WTC11 (cell line): ENCODE measurements around the gene PRKX. TPM values are rescaled to one million over a fixed set of nuclear protein-coding genes. Genes with fewer than 3 reads are reported as not detected.

Source experiments
- ATAC-seq: fragments of 200-7000 bp; cut with Tn5 transposase; 2 replicates; pipeline ENCODE4 v1.10.0; 2021; ENCODE audit warnings: mild to moderate bottlenecking, moderate library complexity
- CTCF ChIA-PET: fragments of 300-600 bp; sonication (Branson Sonifier 250); formaldehyde crosslinking; loops from one replicate; lab custom pipeline; 2021; ENCODE audit warnings: antibody characterized with exemption; lab: Charles Lee
- POLR2A ChIA-PET: fragments of 350-600 bp; sonication (Branson Sonifier 250); formaldehyde crosslinking; loops from one replicate; lab custom pipeline; 2021; ENCODE audit warnings: antibody characterized with exemption; lab: Charles Lee
- DNase-seq: peaks from one replicate; pipeline ENCODE4 v3.0.0; 2021; ENCODE audit warnings: low spot score
- H3K27ac Mint-ChIP-seq: 2 replicates; pipeline ENCODE4 v1.8.0; 2021; ENCODE audit warnings: mixed read lengths
- H3K27me3 Mint-ChIP-seq: 2 replicates; pipeline ENCODE4 v1.8.0; 2021; ENCODE audit warnings: low read depth, mild to moderate bottlenecking, moderate library complexity, mixed read lengths
- H3K36me3 Mint-ChIP-seq: 2 replicates; pipeline ENCODE4 v1.8.0; 2021; ENCODE audit warnings: mixed read lengths
- H3K4me1 Mint-ChIP-seq: 2 replicates; pipeline ENCODE4 v1.8.0; 2022; ENCODE audit warnings: mixed read lengths
- H3K4me3 Mint-ChIP-seq: 2 replicates; pipeline ENCODE4 v1.8.0; 2021; ENCODE audit warnings: mild to moderate bottlenecking, moderate library complexity, mixed read lengths
- H3K9me3 Mint-ChIP-seq: 2 replicates; pipeline ENCODE4 v1.8.0; 2021; ENCODE audit warnings: mixed read lengths
- AFF4 ChIP-seq: sonication (generic); formaldehyde crosslinking; IDR thresholded peaks from 2 replicates; pipeline ENCODE4 v1.8.1; 2023; ENCODE audit warnings: mild to moderate bottlenecking, missing genetic modification reagents, borderline replicate concordance
- ATF2 ChIP-seq: sonication (generic); formaldehyde crosslinking; IDR thresholded peaks from 2 replicates; pipeline ENCODE4 v1.8.1; 2022; ENCODE audit warnings: low read depth, missing genetic modification reagents, borderline replicate concordance
- CBFB ChIP-seq: sonication (generic); formaldehyde crosslinking; IDR thresholded peaks from 2 replicates; pipeline ENCODE4 v1.8.1; 2022; ENCODE audit warnings: mild to moderate bottlenecking, low read depth, missing genetic modification reagents
- EMX1 ChIP-seq: fragments of 250-450 bp; sonication (Bioruptor Pico); IDR thresholded peaks from 2 replicates; pipeline ENCODE4 v1.8.0; 2021; ENCODE audit warnings: mild to moderate bottlenecking
- ERG ChIP-seq: fragments of 250-450 bp; sonication (Bioruptor Pico); IDR thresholded peaks from 2 replicates; pipeline ENCODE4 v1.8.0; 2021; ENCODE audit warnings: mild to moderate bottlenecking
- ESRRA ChIP-seq: sonication (generic); formaldehyde crosslinking; IDR thresholded peaks from 2 replicates; pipeline ENCODE4 v1.8.1; 2022; ENCODE audit warnings: mild to moderate bottlenecking, missing genetic modification reagents, borderline replicate concordance
- JUN ChIP-seq: sonication (generic); formaldehyde crosslinking; IDR thresholded peaks from 2 replicates; pipeline ENCODE4 v1.8.0; 2023; ENCODE audit warnings: mild to moderate bottlenecking, missing genetic modification reagents
- MAX ChIP-seq: sonication (generic); formaldehyde crosslinking; IDR thresholded peaks from 2 replicates; pipeline ENCODE4 v1.8.0; 2022; ENCODE audit warnings: mild to moderate bottlenecking, missing genetic modification reagents
- NFE2L1 ChIP-seq: sonication (generic); formaldehyde crosslinking; IDR thresholded peaks from 2 replicates; pipeline ENCODE4 v1.8.1; 2023; ENCODE audit warnings: missing genetic modification reagents
- NR3C1 ChIP-seq: sonication (generic); formaldehyde crosslinking; conservative IDR thresholded peaks from 2 replicates; pipeline ENCODE4 v1.8.1; 2023; ENCODE audit warnings: low read depth, mild to moderate bottlenecking, missing genetic modification reagents
- SMAD3 ChIP-seq: sonication (generic); formaldehyde crosslinking; IDR thresholded peaks from 2 replicates; pipeline ENCODE4 v1.8.0; 2022; ENCODE audit warnings: missing genetic modification reagents, mild to moderate bottlenecking, borderline replicate concordance
- SOX15 ChIP-seq: fragments of 250-450 bp; sonication (Bioruptor Pico); IDR thresholded peaks from 2 replicates; pipeline ENCODE4 v1.9.0; 2021; ENCODE audit warnings: mild to moderate bottlenecking
- TP53 ChIP-seq: sonication (generic); formaldehyde crosslinking; IDR thresholded peaks from 2 replicates; pipeline ENCODE4 v1.8.1; 2023; ENCODE audit warnings: mild to moderate bottlenecking, missing genetic modification reagents
- ZNF232 ChIP-seq: sonication (generic); formaldehyde crosslinking; IDR thresholded peaks from 2 replicates; pipeline ENCODE4 v1.8.0; 2022; ENCODE audit warnings: mild to moderate bottlenecking, missing genetic modification reagents
- ZNF317 ChIP-seq: sonication (generic); formaldehyde crosslinking; IDR thresholded peaks from 2 replicates; pipeline ENCODE4 v1.8.1; 2023; ENCODE audit warnings: low read depth, mild to moderate bottlenecking, moderate library complexity, missing genetic modification reagents, borderline replicate concordance
- ZSCAN18 ChIP-seq: fragments of 250-450 bp; sonication (Bioruptor Pico); IDR thresholded peaks from 2 replicates; pipeline ENCODE4 v2.1.2; 2022; ENCODE audit warnings: mild to moderate bottlenecking, moderate library complexity
- total RNA-seq: library from RNA; stranded (reverse); gene quantifications from 3 replicates; pipeline ENCODE4 v1.2.3, GENCODE V29; 2021
- TF ChIP-seq, protein P1 (sequence below): fragments of 250-450 bp; sonication (Bioruptor Pico); IDR thresholded peaks from 2 replicates; pipeline ENCODE4 v1.9.0; 2021; ENCODE audit warnings: mild to moderate bottlenecking
- TF ChIP-seq, protein P2 (sequence below): sonication (generic); formaldehyde crosslinking; conservative IDR thresholded peaks from 2 replicates; pipeline ENCODE4 v1.8.1; 2022; ENCODE audit warnings: mild to moderate bottlenecking, missing genetic modification reagents

The PRKX gene
- total RNA-seq, 1 experiment from 2014 or later, result 66.6 TPM

DNA sequence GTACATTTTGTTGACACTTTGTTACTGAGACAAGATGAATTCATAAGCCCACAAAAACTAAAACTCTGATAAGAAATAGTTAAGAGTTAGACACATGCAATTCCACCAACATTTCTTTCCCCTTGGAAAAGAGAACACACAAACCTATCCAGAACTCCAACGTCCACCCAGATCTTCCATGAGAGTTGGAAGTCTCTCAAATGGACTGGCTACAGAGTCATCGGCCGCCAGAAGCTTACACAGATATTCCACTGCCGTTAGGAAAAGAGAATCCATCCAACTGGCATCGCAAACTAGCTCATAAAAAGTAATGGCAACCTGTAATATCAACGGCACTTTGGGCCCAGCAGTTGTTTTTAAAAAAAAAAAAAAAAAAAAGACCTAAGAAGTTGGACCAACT lies 114.7 kb downstream of the PRKX start:
- ChIA-PET POLR2A (no interaction called here), CTCF (no interaction called here)
- Mint-ChIP-seq H3K36me3 (peaks cover 2% of the 10 kb centered on the region; the same call in 1 of the 2 replicates), H3K27ac (no peak overlapping the region), H3K4me3 (no peak overlapping the region), H3K4me1 (no peaks in the 10 kb centered on the region), H3K9me3 (peaks cover 10% of the 10 kb centered on the region), H3K27me3 (no peaks in the 10 kb centered on the region)
- no peak for TF ChIP-seq CBFB (CRISPR knock-in tag)
- TF ChIP-seq ZNF232, result no peak
- no peak for TF ChIP-seq TP53 (CRISPR knock-in tag)
- TF ChIP-seq ATF2 (CRISPR knock-in tag), result no peak
- no peak for TF ChIP-seq SOX15 (CRISPR knock-in tag)
- TF ChIP-seq MAX (CRISPR knock-in tag), result no peak
- DNase-seq (no peak), ATAC-seq (no peak)

GRCh38 chrX:3598046-3598605 lies 115.3 kb downstream of the PRKX start:
- DNase-seq, result no peak
- Mint-ChIP-seq H3K27ac (peak overlapping the region; percentile 49; the same call in 1 of the 2 replicates), H3K4me3 (no peak overlapping the region), H3K9me3 (peaks cover 10% of the 10 kb centered on the region), H3K4me1 (no peaks in the 10 kb centered on the region), H3K36me3 (peaks cover 2% of the 10 kb centered on the region; the same call in 1 of the 2 replicates), H3K27me3 (no peaks in the 10 kb centered on the region)
- CTCF ChIA-PET, result no interaction called here
- POLR2A ChIA-PET, result no interaction called here
- no peak for TF ChIP-seq SMAD3 (CRISPR knock-in tag)
- TF ChIP-seq, protein P1, sequence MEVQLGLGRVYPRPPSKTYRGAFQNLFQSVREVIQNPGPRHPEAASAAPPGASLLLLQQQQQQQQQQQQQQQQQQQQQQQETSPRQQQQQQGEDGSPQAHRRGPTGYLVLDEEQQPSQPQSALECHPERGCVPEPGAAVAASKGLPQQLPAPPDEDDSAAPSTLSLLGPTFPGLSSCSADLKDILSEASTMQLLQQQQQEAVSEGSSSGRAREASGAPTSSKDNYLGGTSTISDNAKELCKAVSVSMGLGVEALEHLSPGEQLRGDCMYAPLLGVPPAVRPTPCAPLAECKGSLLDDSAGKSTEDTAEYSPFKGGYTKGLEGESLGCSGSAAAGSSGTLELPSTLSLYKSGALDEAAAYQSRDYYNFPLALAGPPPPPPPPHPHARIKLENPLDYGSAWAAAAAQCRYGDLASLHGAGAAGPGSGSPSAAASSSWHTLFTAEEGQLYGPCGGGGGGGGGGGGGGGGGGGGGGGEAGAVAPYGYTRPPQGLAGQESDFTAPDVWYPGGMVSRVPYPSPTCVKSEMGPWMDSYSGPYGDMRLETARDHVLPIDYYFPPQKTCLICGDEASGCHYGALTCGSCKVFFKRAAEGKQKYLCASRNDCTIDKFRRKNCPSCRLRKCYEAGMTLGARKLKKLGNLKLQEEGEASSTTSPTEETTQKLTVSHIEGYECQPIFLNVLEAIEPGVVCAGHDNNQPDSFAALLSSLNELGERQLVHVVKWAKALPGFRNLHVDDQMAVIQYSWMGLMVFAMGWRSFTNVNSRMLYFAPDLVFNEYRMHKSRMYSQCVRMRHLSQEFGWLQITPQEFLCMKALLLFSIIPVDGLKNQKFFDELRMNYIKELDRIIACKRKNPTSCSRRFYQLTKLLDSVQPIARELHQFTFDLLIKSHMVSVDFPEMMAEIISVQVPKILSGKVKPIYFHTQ (CRISPR knock-in tag), result no peak
- no peak for TF ChIP-seq ERG
- TF ChIP-seq NFE2L1 (CRISPR knock-in tag), result no peak
- no peak for TF ChIP-seq JUN
- no peak for TF ChIP-seq NR3C1 (CRISPR knock-in tag)
- TF ChIP-seq ZSCAN18, result no peak
- TF ChIP-seq ESRRA, result no peak
- no peak for TF ChIP-seq EMX1 (CRISPR knock-in tag)
- ATAC-seq, result no peak

- Mint-ChIP-seq H3K4me1 (peaks cover 4% of the 10 kb centered on the region), H3K4me3 (peak overlapping the region; percentile 50), H3K27me3 (no peaks in the 10 kb centered on the region), H3K9me3 (no peaks in the 10 kb centered on the region), H3K27ac (0 out of 2 replicates have a peak overlapping the region, but pooled peaks have one; percentile 41), H3K36me3 (no peaks in the 10 kb centered on the region)
- DNase-seq, result peak; percentile 24
- POLR2A ChIA-PET, result no interaction called here
- TF ChIP-seq AFF4 (CRISPR knock-in tag), result no peak
- TF ChIP-seq, protein P2, sequence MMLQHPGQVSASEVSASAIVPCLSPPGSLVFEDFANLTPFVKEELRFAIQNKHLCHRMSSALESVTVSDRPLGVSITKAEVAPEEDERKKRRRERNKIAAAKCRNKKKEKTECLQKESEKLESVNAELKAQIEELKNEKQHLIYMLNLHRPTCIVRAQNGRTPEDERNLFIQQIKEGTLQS (CRISPR knock-in tag), result no peak
- TF ChIP-seq ZNF317 (CRISPR knock-in tag), result no peak
- ATAC-seq, result peak; percentile 89
- CTCF ChIA-PET, result no interaction called here
Measured at GRCh38 chrX:3592184-3592583, 121.3 kb downstream of the PRKX start.
